Measurements from ENCODE around the gene KCNMA1.

- TF ChIP-seq GATA2 (IDR thresholded peaks at IDR 0.05; ENCODE audit: low read depth, low read length) (no peak), GATA3 (IDR thresholded peaks at IDR 0.05; ENCODE audit: low read depth, low read length) (no peak)
Measured at GRCh38 chr10:77006836-77007511, 630.6 kb downstream of the KCNMA1 start.

Data from SH-SY5Y (cell line).